ENCODE data around the gene KISS1R. TPM values are rescaled to one million over a fixed set of nuclear protein-coding genes. Genes with fewer than 3 reads are reported as not detected.

The KISS1R gene
- total and polyA plus RNA-seq, 4 donors: not detected

GRCh38 chr19:896999-897398 lies 20.1 kb upstream of the KISS1R start:
- peaks cover 3 to 7% (median 5%) of the 10 kb centered on the region in 4 donors for H3K4me1 ChIP-seq (ENCODE audit: control insufficient read depth in 4 of 4, insufficient read depth in 4 of 4, low read length in 3 of 4)
- DNase-seq (ENCODE audit: low spot score): no peak
- no peak for TF ChIP-seq JUND (IDR thresholded peaks at IDR 0.05)
- no peak for TF ChIP-seq ZBTB33 (IDR thresholded peaks at IDR 0.05)
- no peak for TF ChIP-seq RXRA (IDR thresholded peaks at IDR 0.05)
- no peak for TF ChIP-seq NR2F2 (IDR thresholded peaks at IDR 0.05)
- no peak for TF ChIP-seq MAX (IDR thresholded peaks at IDR 0.05)
- no peak for TF ChIP-seq HNF4A (conservative IDR thresholded peaks at IDR 0.05)
- TF ChIP-seq FOXA1 (IDR thresholded peaks at IDR 0.05): no peak
- TF ChIP-seq FOXA2 (IDR thresholded peaks at IDR 0.05): no peak
- TF ChIP-seq REST (IDR thresholded peaks at IDR 0.05): no peak
- TF ChIP-seq SP1 (IDR thresholded peaks at IDR 0.05): no peak
- TF ChIP-seq CTCF (IDR thresholded peaks at IDR 0.05; ENCODE audit: low read depth, low read length, missing input control): no peak
- no peak for TF ChIP-seq EGR1 (IDR thresholded peaks at IDR 0.05; ENCODE audit: low read depth in 2 of 2)
- no peak for TF ChIP-seq TAF1 (conservative IDR thresholded peaks at IDR 0.05)
- TF ChIP-seq RAD21 (IDR thresholded peaks at IDR 0.05): no peak
- TF ChIP-seq YY1 (IDR thresholded peaks at IDR 0.05): no peak
- TF ChIP-seq HNF4G (IDR thresholded peaks at IDR 0.05): no peak
- TF ChIP-seq, protein P1, sequence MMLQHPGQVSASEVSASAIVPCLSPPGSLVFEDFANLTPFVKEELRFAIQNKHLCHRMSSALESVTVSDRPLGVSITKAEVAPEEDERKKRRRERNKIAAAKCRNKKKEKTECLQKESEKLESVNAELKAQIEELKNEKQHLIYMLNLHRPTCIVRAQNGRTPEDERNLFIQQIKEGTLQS (IDR thresholded peaks at IDR 0.05): no peak
- no peak for TF ChIP-seq GABPA (IDR thresholded peaks at IDR 0.05 in 1 of 2, conservative IDR thresholded peaks at IDR 0.05 in 1 of 2)
- H3K36me3 ChIP-seq (ENCODE audit: control insufficient read depth in 4 of 4, insufficient read depth in 3 of 4, low read depth in 1 of 4, low read length in 3 of 4): peaks cover 0 to 11% (median 4%) of the 10 kb centered on the region in 4 donors
- no peak overlapping the region for H3K4me3 ChIP-seq (ENCODE audit: low read depth in 1 of 3, low read length in 3 of 3)
- no peak overlapping the region for H3K27ac ChIP-seq (ENCODE audit: low read depth in 1 of 2, low read length in 2 of 2)
- whole genome bisulfite sequencing: 92% methylated on average over 11 of the region's 11 CpGs
- no peak overlapping the region for H3K9ac ChIP-seq (ENCODE audit: low read depth in 1 of 2, low read length in 2 of 2)
- H3K9me3 ChIP-seq (ENCODE audit: control insufficient read depth in 4 of 4, low read length in 3 of 4): no peaks in the 10 kb centered on the region
- no peaks in the 10 kb centered on the region for H3K27me3 ChIP-seq (ENCODE audit: control insufficient read depth in 4 of 4, insufficient read depth in 4 of 4, low read length in 3 of 4)

All from liver (tissue), 9 donors.